Effector CD8-positive, alpha-beta T cell (primary cell): ENCODE data around the gene UBXN10.

ENCODE experiments used
- DNase-seq: peaks from one replicate; lab custom pipeline; 2025; lab: John Stamatoyannopoulos, UW
- total RNA-seq, 4 experiments: gene quantifications; one replicate each; lab custom pipeline; 2026; lab: John Stamatoyannopoulos, UW

UBXN10 gene, protein sequence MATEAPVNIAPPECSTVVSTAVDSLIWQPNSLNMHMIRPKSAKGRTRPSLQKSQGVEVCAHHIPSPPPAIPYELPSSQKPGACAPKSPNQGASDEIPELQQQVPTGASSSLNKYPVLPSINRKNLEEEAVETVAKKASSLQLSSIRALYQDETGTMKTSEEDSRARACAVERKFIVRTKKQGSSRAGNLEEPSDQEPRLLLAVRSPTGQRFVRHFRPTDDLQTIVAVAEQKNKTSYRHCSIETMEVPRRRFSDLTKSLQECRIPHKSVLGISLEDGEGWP
- 0.09 to 0.72 (median 0.35) reads per million in 4 experiments for total RNA-seq

DNA sequence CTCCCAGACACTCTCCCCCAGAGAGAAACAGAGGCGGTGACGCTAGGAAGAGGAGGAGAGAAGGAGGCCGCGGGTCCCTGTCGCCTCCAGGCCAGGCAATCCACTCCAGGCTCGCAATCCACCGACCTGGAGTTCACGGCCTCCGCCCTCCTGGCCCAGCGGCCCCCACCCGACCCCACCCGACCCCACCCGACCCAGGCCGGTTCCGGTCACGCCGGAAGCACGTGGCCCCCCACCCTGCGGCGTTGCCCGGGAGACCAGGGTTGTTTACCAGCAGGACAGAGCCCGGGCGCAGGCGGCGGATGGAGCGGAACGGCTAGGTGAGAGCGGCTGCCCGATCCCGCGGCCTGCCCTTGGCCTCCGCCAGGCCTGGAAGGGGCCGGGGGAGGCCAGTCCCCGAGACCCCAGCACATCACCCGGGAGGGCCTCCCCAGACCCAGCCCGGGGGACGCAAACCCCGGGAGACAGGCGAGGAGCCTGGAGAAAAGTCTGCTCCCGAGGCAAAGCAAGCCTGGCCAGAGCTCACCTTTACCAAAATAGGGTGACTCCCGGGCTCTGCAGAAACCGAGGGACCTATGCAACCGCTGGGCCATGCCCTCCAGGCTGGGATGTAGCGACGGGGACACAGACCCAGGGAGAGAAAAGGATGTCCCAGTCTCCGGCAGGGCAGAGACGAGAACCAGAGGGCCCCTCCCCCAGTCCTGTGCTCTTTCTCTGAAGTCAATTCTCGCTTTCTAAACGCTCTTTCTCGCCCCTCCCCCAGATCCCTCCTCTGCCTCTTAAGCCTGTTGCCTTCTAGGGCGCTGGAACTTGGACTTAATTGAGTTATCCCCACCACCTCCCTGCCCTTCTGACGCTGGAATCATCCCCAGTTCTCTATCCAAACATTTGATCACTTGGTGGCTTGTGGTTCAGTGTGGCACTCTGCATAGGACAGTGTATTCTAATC, at the start of gene UBXN10, which contains the start of gene PLA2G2C:
TSS of gene UBXN10 (plus strand) at position 263 of the 949 bp plus-strand sequence. CDS start 4,466 bp downstream, outside the sequence.
TSS of gene PLA2G2C (minus strand) at position 685 of the 949 bp plus-strand sequence. CDS start 9,155 bp downstream, outside the sequence.
- no peak for DNase-seq

DNA sequence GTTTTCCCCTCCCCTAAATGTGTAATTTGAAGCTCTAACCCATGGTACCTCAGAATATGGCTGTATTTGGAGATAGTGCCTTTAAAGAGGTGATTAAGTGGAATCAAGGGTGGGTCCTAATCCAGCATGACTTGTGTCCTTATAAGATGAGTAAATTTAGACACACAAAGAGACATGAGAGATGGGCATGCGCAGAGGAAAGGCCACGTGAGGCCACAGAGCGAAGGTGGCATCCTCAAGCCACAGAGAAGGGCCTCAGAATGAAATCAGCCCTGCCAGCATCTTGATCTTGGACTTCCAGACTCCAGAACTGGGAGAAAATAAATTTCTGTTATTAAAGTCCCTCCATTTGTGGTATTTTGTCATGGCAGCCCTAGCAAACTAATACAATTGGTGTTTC, 49.6 kb upstream of the UBXN10 start:
- DNase-seq = no peak

DNA sequence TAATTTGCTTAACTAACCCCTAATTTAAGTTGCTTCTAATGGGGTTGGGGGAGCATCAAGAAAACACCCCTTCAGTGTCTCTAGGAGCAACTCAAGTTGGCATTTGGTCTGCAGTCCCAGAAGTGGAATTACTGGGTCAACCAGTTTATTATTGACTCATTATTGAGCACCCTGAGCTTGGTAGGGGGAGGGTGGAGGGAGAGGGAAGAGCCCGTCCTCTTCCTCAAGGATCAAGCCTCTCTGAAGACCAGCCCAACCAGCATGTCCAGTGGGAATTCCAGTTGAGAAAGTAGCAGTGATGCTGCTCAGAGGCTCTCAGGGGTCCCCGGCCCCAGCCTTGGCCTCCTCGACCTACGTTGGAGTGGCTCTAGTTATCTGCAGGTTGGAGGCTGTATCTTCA, 48.8 kb upstream of the UBXN10 start:
- DNase-seq = no peak

DNA sequence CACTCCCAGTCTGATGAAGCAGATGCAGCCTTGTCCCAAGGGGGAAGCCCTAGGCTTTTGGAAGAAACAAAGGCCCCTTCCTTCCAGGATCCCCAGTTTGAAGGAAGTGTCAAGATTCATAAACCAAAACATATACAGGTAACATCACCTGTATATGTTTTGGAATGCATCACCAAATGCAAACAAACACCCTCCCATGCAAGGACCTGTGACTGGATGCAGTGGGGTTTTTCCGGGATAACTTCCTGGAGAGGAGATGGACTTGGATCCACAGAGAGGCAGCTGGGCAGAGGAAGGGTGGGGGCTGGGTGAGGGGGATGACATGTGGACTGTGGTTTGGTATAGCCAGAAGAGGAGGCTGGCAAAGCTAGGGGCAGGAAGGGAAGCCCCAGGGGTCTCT, 48.3 kb upstream of the UBXN10 start:
- no peak for DNase-seq

DNA sequence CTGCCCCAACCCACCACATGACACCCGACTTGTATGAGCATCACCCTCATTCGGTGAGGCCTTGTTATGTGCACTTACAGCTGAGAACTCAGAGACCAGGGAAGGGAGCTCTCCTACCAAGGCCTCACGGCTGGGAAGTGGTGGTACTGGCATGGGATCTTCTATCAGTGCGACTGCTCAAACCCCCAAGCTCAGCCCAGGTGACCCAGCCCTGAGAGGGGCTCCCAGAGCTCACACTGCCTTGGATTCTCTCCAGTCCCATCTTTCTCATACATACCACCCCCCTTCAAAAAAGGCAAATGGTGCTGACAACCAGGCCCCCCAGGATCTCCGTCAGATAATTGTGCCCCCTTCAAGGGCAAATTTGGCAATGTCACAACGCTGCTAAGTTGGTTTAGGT, 47.5 kb upstream of the UBXN10 start:
- no peak for DNase-seq

DNA sequence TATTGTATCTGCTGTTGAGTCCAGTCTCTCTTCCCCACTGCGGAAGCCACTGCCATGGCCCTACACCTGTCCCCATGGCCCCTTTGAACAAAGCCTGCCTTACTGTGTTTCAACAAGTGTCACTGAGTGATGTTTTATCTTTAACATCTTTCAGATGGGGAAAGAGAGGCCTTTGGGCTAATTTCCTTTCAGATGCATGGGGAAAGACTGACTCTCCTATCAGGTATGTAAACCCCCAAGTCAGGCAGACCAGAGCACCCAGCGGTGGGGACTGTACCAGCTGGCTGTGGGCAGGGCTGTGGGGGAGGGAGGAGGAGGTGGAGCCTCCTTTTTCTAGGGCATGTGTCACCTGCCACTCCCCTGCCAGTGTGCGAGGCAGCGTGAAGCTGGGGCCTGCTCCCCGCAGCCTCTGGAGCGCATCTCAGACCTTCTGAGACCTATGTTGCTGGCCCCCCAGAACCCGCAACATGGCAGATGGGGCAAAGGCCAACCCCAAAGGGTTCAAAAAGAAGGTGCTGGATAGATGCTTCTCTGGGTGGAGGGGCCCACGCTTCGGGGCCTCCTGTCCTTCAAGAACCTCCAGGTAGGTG, 46.8 kb upstream of the UBXN10 start, which contains the start of gene PLA2G2F:
TSS of gene PLA2G2F (plus strand) at position 363 of the 590 bp plus-strand sequence. CDS start at position 468, 105 bp downstream.
- no peak for DNase-seq

DNA sequence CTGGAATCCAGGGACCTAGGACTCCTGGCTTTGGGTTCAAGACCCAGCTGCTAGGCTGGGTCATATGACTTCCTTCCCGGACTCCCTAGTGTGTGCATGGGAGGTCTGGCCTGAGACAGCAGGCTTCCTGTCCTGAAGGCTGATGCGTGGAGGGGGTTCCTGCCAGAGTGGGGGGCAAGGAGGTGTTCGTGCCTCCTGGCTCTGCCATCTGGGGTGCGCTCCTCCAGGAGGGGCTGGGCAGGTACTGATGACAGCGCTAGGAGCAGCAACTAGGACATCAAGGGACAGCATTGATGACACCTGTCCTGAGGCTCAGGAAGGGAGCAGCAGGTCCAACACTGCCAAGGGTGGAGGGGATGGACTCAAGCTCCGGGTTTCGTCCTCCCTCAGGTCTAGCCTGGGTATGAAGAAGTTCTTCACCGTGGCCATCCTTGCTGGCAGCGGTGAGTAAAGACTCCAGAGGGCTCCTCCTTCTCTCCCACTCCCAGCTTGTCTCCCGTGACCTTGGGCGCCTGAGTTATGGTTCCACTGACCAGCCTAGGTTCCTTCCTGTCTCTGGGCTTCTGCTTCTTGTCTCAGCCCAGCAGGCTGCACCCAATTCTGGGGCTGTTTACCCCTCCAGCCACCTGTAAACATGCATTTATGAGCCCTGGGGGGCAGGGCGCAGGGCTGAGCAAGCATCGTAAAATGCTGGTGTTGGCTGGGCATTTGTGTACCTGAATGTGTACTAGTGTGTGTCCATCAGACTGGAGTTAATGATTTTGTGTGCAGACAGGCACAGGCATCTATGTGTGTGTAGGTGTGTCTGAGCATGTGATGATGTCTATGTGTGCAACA, 45.9 kb upstream of the UBXN10 start:
- no peak for DNase-seq

DNA sequence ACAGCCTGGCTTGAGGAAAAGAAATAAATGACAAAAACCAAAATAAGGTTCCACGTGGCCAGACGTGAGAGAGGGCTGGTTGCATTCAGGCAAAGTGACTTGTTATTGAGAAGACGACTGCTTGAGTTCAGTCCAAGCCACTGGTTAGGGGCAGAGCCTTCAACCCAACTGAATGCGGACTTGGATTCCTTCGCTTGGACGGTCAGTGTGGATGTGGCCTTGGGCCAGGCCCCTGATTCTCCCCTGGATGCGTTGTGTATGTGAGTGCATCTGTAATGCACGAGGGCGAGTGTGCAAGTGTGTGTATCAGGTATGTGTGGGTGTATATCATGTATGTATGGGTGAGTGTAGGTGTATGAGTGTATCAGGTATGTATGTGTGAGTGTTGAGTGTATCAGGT, 44.9 kb upstream of the UBXN10 start:
- DNase-seq = no peak

DNA sequence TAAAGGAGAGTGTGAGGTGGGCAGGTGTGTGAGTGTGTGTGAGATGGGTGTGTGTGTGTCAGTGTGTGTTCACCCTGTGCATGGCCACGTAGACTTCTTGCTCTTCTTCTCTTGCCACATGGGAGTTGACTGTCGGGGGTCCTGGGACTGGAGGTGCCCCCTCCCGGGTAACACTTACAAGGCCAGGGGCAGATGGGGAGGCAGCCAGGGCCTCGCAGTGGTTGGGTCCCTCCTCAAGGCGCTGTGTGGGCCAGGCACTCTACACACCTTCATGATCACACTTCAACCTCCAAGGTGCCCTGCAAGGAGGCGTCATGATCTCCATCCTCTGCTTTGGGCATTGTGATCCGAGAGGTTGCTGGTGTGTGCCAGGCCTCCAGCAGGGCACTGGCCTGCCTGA, 44.4 kb upstream of the UBXN10 start:
- no peak for DNase-seq

DNA sequence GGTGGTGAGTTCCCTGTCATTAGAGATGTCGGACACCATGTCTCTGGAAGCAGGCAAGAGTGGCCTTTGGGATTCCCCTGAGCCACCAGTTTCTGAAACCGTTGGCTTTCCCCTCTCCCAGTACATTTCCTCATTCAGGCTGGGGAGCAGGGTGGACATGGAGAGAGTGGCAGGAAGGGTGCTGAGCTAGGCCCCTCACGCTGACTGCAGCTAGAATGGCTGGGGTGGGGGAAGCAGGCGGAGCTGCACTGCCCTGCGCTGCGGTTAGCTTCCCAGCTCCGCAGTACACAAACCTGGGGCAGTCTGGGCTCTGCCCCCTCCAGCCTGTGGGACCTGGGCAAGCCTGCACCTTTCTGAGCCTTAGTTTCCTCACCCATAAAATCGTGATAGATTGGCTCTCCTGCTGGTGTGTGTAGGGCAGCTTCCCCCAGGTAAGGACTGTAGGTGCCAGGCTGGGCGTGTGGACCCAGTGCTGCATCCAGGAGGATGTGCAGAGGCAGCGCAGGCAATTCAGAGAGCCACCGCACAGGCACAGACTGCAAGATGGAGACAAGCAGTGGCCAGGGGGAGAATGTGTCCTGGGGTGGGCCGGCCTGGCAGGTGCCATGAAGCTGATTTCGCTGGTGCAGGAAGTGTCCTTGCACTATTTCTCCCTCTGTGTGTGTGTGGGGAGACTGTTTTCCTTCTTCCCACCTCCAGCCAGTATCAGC, 43.7 kb upstream of the UBXN10 start:
- no peak for DNase-seq

DNA sequence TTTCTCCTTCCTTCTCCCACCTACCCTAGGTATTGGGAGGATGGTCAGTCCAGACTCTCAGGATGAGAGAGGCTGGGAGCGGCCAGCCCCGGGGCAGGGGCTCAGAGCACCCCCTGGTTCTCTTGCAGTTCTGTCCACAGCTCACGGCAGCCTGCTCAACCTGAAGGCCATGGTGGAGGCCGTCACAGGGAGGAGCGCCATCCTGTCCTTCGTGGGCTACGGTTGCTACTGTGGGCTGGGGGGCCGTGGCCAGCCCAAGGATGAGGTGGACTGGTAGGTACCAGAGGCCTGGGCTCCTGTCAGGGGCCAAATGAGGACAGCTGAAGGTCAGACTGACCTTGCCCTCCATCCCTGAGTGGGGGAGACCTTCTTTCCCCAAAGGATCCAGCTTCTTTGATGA, 42.6 kb upstream of the UBXN10 start:
- no peak for DNase-seq

DNA sequence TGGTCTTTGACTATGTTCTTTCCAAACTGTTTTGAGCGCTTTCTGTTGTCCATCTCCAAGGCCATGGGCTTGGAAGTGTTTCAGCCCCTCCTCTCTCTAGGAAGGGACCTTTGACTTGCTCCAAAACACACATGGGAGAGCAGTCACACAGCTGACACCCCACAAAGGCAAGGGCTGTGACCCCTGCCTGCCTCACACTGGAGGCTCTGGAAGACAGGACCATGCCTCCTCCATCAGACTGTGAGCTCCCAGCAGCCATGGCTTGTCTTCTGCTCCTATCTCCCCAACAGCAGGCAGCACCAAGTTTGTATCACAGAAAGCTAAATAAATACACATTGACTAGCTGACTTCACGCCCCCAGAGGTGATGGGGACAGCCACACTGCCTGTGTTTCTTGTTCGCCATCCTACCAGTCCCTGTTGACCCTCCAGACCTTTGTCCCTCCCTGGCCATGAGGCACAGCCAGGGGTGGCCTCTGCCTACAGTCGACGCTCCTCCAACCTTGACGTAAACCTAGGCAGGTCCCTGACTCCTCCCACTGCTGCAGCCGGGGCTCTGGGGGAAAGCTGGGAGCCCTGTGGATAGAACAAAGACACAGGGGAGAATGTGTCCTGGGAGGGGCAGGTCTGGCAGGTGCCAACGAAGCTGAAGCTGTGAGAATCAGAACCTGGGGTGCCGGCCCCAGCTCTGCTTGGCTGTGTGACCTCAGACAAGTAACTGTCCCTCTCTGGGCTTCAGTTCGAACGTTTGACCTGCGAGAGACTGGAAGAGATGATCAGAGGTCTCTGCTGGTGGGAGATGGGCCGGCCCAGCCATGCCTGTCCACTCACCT, 41.9 kb upstream of the UBXN10 start:
- DNase-seq = no peak

DNA sequence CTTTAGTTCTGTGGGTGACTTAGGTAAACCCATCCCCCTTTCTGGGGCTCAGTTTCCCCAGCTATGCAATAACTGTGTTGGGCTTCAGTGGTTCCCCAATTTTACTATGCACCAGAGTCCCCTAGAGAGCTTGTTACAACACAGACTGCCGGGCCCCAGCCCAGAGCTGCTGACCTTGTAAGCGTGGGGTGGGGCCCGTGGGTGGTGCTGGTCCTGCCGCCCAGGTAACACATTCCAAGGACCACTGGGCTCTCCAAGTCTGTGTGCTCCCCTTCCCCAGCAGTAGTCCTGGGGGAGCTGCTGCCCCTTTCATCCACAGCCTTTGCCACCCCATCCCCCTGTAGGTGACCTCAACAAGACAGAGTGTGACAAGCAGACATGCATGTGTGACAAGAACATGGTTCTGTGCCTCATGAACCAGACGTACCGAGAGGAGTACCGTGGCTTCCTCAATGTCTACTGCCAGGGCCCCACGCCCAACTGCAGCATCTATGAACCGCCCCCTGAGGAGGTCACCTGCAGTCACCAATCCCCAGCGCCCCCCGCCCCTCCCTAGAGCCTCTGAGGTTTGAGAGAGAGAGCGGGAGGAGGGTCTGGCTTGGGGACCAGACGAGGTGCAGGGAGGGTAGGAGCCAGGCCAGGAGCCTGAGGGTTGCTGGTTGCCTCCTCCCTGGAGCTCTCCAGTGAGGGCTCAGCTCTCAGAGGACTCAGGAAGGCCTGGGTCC, 37.9 kb upstream of the UBXN10 start:
- DNase-seq = no peak

DNA sequence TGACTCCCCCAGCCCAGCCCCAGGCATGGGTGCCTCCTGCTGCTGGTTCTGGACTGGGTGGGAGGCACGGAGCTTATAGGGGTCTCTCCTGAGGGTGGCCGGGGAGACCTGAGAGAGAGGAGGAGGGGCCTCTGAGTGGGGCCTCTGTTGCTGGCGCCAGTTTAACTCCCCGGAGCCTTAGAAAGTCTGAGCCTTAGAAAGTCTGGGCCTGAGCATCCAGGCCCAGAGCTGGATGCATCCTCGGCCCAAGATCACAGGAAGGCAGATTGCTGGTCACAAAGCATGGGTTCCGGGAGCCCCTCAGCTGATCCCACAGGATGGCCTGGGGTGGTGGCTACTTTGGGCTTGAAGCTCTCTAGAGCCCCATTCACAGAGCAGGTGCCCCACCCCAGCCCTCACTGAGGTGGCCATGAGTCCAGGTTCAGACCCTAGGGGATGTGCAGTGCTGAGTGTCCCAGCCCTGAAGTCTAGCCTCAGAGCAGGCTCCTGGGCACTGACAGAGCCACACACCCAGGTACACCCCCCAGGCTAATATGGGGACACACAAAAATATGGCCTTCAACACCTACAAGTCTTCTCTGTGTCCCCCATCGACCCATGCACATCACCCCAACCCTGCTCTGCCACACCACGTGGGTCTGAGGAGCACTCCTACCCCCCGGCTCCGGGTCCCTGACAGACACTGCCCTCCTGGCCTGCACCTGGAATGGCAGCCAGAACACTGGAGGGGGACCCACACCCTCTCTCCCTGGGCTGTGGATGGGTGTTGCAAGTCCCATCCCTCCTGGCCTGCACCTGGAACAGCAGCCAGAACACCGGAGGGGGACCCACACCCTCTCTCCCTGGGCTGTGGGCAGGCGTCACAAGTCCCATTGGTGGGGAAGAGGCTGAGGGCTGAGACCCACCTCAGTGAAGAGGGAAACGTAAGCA, 37.1 kb upstream of the UBXN10 start:
- DNase-seq = no peak

DNA sequence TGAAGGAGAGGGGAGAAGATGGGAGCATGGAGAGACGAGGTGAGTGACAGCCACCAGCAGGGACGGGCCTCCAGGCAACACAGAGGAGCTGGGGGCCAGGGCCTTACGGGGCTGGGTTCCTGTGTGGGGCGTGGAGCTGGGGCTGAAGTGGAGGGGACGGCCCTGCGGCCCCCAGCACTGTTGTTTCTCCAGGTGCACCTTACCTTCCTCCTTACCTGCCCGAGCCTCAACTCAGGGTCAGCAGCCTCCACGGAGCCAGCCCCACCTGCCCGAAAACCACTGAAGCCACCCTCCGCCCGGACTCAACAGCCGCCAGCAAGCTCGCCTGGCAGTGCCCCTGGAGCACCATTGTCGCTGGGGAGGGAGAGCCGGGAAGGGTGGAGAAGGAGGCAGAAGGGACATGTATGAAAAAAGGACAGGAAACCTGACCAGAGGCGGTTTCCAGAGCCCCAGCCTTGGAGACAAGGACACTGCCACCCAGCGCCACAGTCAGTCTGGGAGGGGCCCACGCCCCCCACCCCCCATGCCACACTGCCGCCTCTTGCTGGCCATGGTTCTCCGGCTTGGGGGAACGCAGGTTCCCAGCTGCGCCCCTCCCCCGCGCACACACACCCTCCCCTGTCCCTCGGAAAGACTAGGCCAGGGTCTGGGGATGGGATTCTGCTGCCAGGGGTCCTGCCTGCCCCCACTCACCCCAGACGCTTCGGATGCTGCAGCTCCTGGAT, 36.1 kb upstream of the UBXN10 start:
- no peak for DNase-seq

DNA sequence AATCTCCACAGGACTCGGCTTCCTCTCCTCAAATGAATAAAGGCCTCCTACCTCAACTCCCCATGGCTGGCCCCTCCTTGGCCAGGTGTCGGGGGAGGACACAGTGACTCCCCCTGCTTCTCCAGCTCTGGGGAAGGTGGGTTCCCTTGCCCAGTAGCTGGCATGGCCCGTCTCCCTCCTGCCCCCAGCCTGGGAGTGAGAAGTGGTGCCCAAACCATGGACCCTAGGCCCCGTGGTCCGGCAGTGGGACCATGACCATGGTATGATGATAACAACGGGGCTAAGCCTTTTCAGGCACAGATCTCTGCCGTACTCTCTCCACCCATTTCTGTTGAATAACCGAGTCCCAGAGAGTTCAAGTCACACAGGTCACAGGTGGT, 35.6 kb upstream of the UBXN10 start:
- no peak for DNase-seq

DNA sequence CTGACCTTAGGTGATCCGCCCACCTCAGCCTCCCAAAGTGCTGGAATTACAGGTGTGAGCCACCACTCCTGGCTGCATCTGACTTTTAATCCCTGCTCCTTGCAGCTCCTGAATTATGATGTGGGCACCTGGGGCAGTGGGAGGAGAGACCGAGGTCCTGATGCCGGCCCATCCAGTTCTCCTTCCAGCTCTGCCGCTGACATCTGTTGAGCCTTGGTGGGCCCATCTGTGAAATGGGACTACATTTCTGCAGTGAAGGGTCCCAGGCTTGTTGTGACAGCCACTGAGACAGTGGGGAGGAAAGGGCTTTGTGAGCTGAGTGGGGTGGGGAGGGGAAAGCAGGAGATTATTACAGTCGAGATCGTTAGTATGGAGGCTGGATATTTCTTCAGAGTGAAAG, 34.9 kb upstream of the UBXN10 start:
- no peak for DNase-seq
